CD14-positive monocyte (primary cell): ENCODE data around the gene WDR81. TPM values are rescaled to one million over a fixed set of nuclear protein-coding genes. Genes with fewer than 3 reads are reported as not detected.

Experiments used
- DNase-seq, 3 donors: peaks; one replicate each; pipeline ENCODE4 v3.0.0-alpha.2; 2011 to 2022
- H2AFZ ChIP-seq: 2 replicates; pipeline ENCODE4 v1.6.0; 2012; ENCODE audit warnings: mild to moderate bottlenecking, low read depth, low read length, inconsistent platforms; ENCODE audit not compliant: insufficient read depth, poor library complexity, severe bottlenecking
- H3K27ac ChIP-seq, 2 donors: 1 replicate in 1 of 2; 2 replicates in 1 of 2; pipeline ENCODE4 v1.5.1; 2012 to 2013; ENCODE audit warnings: low read length in 2 of 2, control low read depth in 1 of 2, inconsistent platforms in 1 of 2, low read depth in 1 of 2, mild to moderate bottlenecking in 1 of 2
- H3K27me3 ChIP-seq, 2 donors: one replicate each; pipeline versions ENCODE4 v1.6.0 to v1.6.1; 2011 to 2013; ENCODE audit warnings: low read length in 2 of 2; ENCODE audit not compliant: control insufficient read depth in 2 of 2, insufficient read depth in 2 of 2
- H3K36me3 ChIP-seq, 2 donors: replicated peaks in 1 of 2; 1 replicate in 1 of 2; 2 replicates in 1 of 2; pipeline versions ENCODE4 v1.5.1 to v1.6.1; 2012 to 2013; ENCODE audit warnings: low read length in 2 of 2, control low read depth in 1 of 2, inconsistent platforms in 1 of 2, mild to moderate bottlenecking in 1 of 2; ENCODE audit not compliant: insufficient read depth in 2 of 2, control insufficient read depth in 1 of 2
- H3K4me1 ChIP-seq, 2 donors: 1 replicate in 1 of 2; 2 replicates in 1 of 2; pipeline versions ENCODE4 v1.5.1 to v1.6.1; 2012 to 2013; ENCODE audit warnings: low read length in 2 of 2, control low read depth in 1 of 2, inconsistent platforms in 1 of 2, mild to moderate bottlenecking in 1 of 2, moderate library complexity in 1 of 2; ENCODE audit not compliant: insufficient read depth in 2 of 2, control insufficient read depth in 1 of 2
- H3K4me2 ChIP-seq: replicated peaks from 2 replicates; pipeline ENCODE3; 2012; ENCODE audit warnings: low read length, moderate library complexity, mild to moderate bottlenecking; ENCODE audit not compliant: poor library complexity, severe bottlenecking; ENCODE audit errors: extremely low read depth
- H3K4me3 ChIP-seq, 3 experiments: fragments of 200-600 bp in 1 of 3; sonication (generic) in 1 of 3; replicated peaks in 1 of 3; 1 replicate in 2 of 3; 2 replicates in 1 of 3; pipeline ENCODE4 v1.5.1; 2011 to 2013; ENCODE audit warnings: low read length in 3 of 3, mild to moderate bottlenecking in 3 of 3, control low read depth in 2 of 3, low read depth in 2 of 3, inconsistent platforms in 1 of 3, moderate library complexity in 1 of 3
- H3K79me2 ChIP-seq: 2 replicates; pipeline ENCODE4 v1.6.0; 2012; ENCODE audit warnings: mild to moderate bottlenecking, control low read depth, inconsistent platforms, low read length, moderate library complexity; ENCODE audit not compliant: insufficient read depth
- H3K9ac ChIP-seq: 2 replicates; pipeline ENCODE4 v1.6.0; 2017; ENCODE audit warnings: low read length, mild to moderate bottlenecking; ENCODE audit not compliant: insufficient read depth, poor library complexity, severe bottlenecking
- H3K9me3 ChIP-seq, 2 donors: replicated peaks in 1 of 2; 1 replicate in 1 of 2; 2 replicates in 1 of 2; pipeline versions ENCODE4 v1.5.1 to v1.6.1; 2012 to 2013; ENCODE audit warnings: low read length in 2 of 2, control low read depth in 1 of 2; ENCODE audit not compliant: control insufficient read depth in 1 of 2, insufficient read depth in 1 of 2
- H4K20me1 ChIP-seq: 2 replicates; pipeline ENCODE4 v1.6.0; 2012; ENCODE audit warnings: mild to moderate bottlenecking, low read length, control low read depth, moderate library complexity; ENCODE audit not compliant: insufficient read depth
- H3K27ac Mint-ChIP-seq, 7 donors: one replicate each; pipeline ENCODE4 v1.8.0; 2020; ENCODE audit warnings: mild to moderate bottlenecking in 7 of 7, mixed read lengths in 7 of 7, moderate library complexity in 6 of 7, inconsistent platforms in 2 of 7
- H3K27me3 Mint-ChIP-seq, 3 donors: one replicate each; pipeline ENCODE4 v1.8.0; 2021 to 2022; ENCODE audit warnings: low read depth in 3 of 3, mild to moderate bottlenecking in 3 of 3, mixed read lengths in 3 of 3, moderate library complexity in 3 of 3, inconsistent platforms in 1 of 3
- H3K36me3 Mint-ChIP-seq, 2 donors: one replicate each; pipeline ENCODE4 v1.8.0; 2020; ENCODE audit warnings: mixed read lengths in 2 of 2, inconsistent platforms in 1 of 2, mild to moderate bottlenecking in 1 of 2
- H3K4me1 Mint-ChIP-seq: one replicate; pipeline ENCODE4 v1.8.0; 2020; ENCODE audit warnings: mild to moderate bottlenecking, mixed read lengths
- H3K4me3 Mint-ChIP-seq, 2 donors: one replicate each; pipeline ENCODE4 v1.8.0; 2020; ENCODE audit warnings: mild to moderate bottlenecking in 2 of 2, mixed read lengths in 2 of 2, moderate library complexity in 1 of 2
- H3K9me3 Mint-ChIP-seq, 7 donors: one replicate each; pipeline ENCODE4 v1.8.0; 2020 to 2022; ENCODE audit warnings: mixed read lengths in 7 of 7, mild to moderate bottlenecking in 6 of 7, moderate library complexity in 6 of 7, inconsistent platforms in 2 of 7
- WGBS: methylation state at CpG from one replicate; pipeline ENCODE4 v1.1.5; 2013; ENCODE audit warnings: missing lambda C conversion rate; ENCODE audit not compliant: insufficient coverage; 5-methylcytosine and 5-hydroxymethylcytosine counted together
- intact Hi-C, 2 donors: fragments of 100-400 bp; cut with micrococcal nuclease; formaldehyde crosslinking; loops; one replicate each; pipeline versions ENCODE4 v1.15.0 to v1.15.1; 2023
- polyA plus RNA-seq, 3 donors: library from polyadenylated mRNA; depleted of rRNA in 1 of 3; unstranded in 2 of 3; stranded (reverse) in 1 of 3; fragments of 300-500 nt in 2 of 3; fragments of >200 nt in 1 of 3; fragmentation: Illumina TruSeq in 2 of 3; gene quantifications; 1 replicate in 2 of 3; 2 replicates in 1 of 3; pipeline ENCODE4 v1.2.3, GENCODE V29; 2012 to 2021
- TF ChIP-seq, protein P1 (sequence below): fragments of 200-600 bp; IDR thresholded peaks from one replicate; pipeline ENCODE4 v1.8.0; 2022; ENCODE audit warnings: antibody characterized with exemption, mild to moderate bottlenecking

Gene WDR81
- polyA plus RNA-seq, 3 donors: 6.2 to 45.4 (median 8.8) TPM

DNA sequence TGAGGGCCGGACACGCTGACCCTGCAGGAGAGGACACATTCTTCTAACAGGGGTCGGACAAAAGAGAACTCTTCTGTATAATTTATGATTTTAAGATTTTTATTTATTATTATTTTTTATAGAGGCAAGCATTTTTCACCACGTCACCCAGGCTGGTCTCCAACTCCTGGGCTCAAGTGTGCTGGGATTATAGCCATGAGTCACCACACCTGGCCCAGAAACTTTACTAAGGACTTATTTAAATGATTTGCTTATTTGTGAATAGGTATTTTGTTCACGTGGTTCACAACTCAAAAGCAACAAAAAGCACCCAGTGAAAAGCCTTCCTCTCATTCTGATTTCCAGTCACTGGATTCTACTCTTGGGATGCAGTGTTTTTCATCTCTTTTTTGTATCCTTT lies 35.0 kb downstream of the WDR81 start:
- Histone ChIP-seq H3K4me3 (no peak overlapping the region), H3K4me1 (peaks cover 46 to 52% of the 10 kb centered on the region in 2 donors), H3K4me2 (no peak overlapping the region), H3K79me2 (no peaks in the 10 kb centered on the region), H3K27me3 (no peaks in the 10 kb centered on the region), H3K36me3 (no peaks in the 10 kb centered on the region), H4K20me1 (no peaks in the 10 kb centered on the region), H2AFZ (no peak overlapping the region), H3K27ac (peak overlapping the region in 1 of 2 donors; percentile 1), H3K9ac (no peak overlapping the region), H3K9me3 (no peaks in the 10 kb centered on the region)
- no CpG with 5 or more reads among the region's 5 CpGs for WGBS
- Mint-ChIP-seq H3K27me3 (peaks cover 0 to 4% (median 0%) of the 10 kb centered on the region in 3 donors), H3K4me3 (no peak overlapping the region), H3K27ac (peak overlapping the region in 4 of 7 donors; percentile 46 to 84 (median 80)), H3K36me3 (peaks cover 0 to 3% of the 10 kb centered on the region in 2 donors), H3K9me3 (no peaks in the 10 kb centered on the region), H3K4me1 (peaks cover 43% of the 10 kb centered on the region)
- TF ChIP-seq, protein P1, sequence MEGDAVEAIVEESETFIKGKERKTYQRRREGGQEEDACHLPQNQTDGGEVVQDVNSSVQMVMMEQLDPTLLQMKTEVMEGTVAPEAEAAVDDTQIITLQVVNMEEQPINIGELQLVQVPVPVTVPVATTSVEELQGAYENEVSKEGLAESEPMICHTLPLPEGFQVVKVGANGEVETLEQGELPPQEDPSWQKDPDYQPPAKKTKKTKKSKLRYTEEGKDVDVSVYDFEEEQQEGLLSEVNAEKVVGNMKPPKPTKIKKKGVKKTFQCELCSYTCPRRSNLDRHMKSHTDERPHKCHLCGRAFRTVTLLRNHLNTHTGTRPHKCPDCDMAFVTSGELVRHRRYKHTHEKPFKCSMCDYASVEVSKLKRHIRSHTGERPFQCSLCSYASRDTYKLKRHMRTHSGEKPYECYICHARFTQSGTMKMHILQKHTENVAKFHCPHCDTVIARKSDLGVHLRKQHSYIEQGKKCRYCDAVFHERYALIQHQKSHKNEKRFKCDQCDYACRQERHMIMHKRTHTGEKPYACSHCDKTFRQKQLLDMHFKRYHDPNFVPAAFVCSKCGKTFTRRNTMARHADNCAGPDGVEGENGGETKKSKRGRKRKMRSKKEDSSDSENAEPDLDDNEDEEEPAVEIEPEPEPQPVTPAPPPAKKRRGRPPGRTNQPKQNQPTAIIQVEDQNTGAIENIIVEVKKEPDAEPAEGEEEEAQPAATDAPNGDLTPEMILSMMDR: no peak
- intact Hi-C loops: no loop called here
- no peak for DNase-seq

DNA sequence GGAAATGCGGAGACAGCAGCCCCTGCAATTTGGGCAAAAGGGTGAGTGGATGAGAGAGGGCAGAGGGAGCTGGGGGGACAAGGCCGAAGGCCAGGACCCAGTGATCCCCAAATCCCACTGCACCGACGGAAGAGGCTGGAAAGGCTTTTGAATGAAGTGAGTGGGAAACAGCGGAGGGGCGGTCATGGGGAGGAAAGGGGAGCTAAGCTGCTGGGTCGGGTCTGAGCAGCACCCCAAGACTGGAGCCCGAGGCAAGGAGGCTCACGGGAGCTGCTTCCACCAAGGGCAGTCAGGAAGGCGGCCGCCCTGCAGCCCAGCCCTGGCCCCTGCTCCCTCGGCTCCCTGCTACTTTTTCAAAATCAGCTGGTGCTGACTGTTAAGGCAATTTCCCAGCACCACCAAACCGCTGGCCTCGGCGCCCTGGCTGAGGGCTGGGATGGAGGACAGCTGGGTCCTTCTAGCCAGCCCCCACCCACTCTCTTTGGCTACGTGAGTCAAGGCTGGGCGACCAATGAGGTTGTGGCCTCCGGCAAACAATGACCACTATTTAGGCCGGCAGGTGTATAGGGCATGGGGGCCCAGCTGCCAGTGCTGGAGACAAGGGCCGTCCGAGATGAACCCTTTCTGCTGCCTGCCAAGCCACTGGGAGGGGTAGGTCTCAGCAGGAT lies 37.9 kb downstream of the WDR81 start:
- peak overlapping the region; percentile 70 for H2AFZ ChIP-seq
- H3K79me2 ChIP-seq: no peaks in the 10 kb centered on the region
- H3K4me2 ChIP-seq: peak overlapping the region; percentile 57
- H3K9ac ChIP-seq: peak overlapping the region; percentile 29
- H3K27ac Mint-ChIP-seq: peak overlapping the region in 1 of 7 donors; percentile 61
- no peaks in the 10 kb centered on the region for H4K20me1 ChIP-seq
- peaks cover 0 to 4% of the 10 kb centered on the region in 2 donors for H3K36me3 Mint-ChIP-seq
- WGBS: 66% methylated on average over 16 of the region's 21 CpGs
- DNase-seq: no peak
- H3K27ac ChIP-seq: peak overlapping the region in 1 of 2 donors; percentile 30
- peak overlapping the region in 1 of 3 experiments; percentile 39 for H3K4me3 ChIP-seq
- no peaks in the 10 kb centered on the region for H3K9me3 Mint-ChIP-seq
- H3K4me3 Mint-ChIP-seq: peak overlapping the region; percentile 30 to 50
- peaks cover 49 to 52% of the 10 kb centered on the region in 2 donors for H3K4me1 ChIP-seq
- H3K27me3 Mint-ChIP-seq: peaks cover 0 to 4% (median 0%) of the 10 kb centered on the region in 3 donors
- no peaks in the 10 kb centered on the region for H3K36me3 ChIP-seq
- intact Hi-C loops: no loop called here
- no peaks in the 10 kb centered on the region for H3K9me3 ChIP-seq
- TF ChIP-seq, protein P1: no peak
- peaks cover 45% of the 10 kb centered on the region for H3K4me1 Mint-ChIP-seq
- H3K27me3 ChIP-seq: no peaks in the 10 kb centered on the region
